Measurements from ENCODE around the gene BBS9.
A peak's percentile ranks its signal among the peaks of the same experiment; 100 is the strongest.

BBS9 gene

DNA sequence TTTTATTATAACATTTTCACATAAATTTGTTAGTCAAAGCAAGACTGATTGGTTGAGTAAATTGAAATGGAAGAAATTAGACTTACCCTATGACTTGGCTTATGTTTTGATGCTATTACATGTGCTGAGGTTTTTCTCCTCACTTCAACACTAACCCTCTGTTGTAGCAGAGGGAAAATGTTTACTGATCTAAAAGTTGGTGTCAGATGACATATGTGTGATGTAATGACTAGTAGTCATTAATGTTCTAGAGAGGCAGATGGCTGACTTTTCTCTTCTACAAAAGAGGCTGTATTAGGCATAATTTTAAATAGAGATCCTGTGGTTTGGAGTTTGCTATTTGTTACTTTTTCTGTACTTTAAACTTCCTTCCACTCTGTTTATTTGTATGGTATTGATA is 266.0 kb downstream of the BBS9 start:
- no peak overlapping the region for H3K4me3 ChIP-seq (ENCODE audit: low read length)
- TF ChIP-seq, protein P1, sequence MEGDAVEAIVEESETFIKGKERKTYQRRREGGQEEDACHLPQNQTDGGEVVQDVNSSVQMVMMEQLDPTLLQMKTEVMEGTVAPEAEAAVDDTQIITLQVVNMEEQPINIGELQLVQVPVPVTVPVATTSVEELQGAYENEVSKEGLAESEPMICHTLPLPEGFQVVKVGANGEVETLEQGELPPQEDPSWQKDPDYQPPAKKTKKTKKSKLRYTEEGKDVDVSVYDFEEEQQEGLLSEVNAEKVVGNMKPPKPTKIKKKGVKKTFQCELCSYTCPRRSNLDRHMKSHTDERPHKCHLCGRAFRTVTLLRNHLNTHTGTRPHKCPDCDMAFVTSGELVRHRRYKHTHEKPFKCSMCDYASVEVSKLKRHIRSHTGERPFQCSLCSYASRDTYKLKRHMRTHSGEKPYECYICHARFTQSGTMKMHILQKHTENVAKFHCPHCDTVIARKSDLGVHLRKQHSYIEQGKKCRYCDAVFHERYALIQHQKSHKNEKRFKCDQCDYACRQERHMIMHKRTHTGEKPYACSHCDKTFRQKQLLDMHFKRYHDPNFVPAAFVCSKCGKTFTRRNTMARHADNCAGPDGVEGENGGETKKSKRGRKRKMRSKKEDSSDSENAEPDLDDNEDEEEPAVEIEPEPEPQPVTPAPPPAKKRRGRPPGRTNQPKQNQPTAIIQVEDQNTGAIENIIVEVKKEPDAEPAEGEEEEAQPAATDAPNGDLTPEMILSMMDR (IDR thresholded peaks at IDR 0.05; ENCODE audit: insufficient read depth, low read depth, low read length, missing control alignments), result no peak

DNA sequence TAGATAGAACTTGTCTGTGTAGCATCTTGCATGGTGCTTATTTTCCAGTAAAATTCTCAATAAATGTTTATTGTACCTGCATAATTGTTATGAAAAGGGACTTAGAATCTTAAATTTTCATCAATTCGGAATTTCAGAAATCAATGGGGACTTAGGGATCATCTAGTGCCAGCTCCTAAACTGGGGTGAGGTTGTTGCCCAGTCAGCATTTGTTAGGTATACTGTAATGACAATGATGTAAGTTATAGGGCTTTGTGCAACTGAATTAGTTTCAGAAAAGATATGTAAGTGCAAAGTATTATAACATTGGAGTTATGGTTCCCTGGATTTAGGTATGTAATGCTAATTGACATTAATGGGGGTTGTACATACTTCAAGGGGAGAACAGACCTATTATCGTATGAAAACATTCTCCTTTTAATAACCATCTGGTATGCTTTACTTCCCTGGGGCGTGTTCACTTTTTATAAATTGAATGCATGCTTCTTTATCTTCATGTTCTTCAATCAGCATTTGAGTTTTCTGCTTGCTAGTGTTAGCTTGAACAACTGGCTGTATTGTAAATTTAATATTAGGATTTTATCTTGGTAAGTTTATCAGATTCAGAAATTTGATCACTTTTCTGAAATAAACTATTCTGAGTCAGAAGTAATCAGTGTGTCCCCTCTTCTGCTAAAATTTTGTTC is 270.3 kb downstream of the BBS9 start:
- no peak for DNase-seq (ENCODE audit: low read depth)
- H3K4me3 ChIP-seq (ENCODE audit: low read length), result no peak overlapping the region
- TF ChIP-seq, protein P1 (IDR thresholded peaks at IDR 0.05; ENCODE audit: insufficient read depth, low read depth, low read length, missing control alignments), result no peak

More for the DNA sequence above, 266.0 kb downstream of the BBS9 start:
- no peak for DNase-seq (ENCODE audit: low read depth)

DNA sequence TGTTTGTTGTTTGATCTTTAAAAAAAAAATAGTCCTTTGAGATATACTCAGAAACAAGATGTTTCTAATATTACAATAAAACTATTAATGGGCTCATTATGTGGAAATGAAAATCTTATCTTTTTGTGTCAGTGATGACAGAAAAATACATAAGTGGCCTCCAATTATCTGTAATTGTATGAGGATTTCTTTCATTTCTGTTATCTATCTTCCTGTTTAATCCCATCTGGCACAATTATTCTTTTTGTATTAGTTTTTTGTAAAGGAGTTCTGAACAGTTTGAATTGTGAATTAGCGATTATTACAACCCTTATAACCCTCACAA is 270.8 kb downstream of the BBS9 start:
- DNase-seq (ENCODE audit: low read depth), result no peak
- TF ChIP-seq, protein P1 (IDR thresholded peaks at IDR 0.05; ENCODE audit: insufficient read depth, low read depth, low read length, missing control alignments), result no peak
- H3K4me3 ChIP-seq (ENCODE audit: low read length), result no peak overlapping the region

DNA sequence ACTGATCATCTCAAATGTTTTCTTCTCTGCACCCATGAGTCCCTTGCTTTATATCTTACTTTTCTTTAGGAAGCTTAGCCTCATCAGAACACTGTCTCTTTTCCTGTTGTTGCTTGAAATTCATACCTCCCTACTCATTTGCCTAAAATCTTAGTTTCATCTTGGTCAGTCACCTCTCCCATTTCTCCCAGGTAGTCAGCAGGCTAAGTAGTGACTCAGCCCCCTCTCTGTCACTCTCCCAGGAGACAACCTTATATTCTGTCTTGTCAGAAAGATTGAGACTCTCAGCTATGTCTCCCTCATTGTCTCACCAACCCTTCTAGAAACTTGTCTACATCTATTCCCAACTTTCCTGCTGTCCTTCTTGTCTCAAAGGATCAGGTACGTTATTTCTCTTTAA is 280.9 kb downstream of the BBS9 start:
- peak; percentile 50 for DNase-seq (ENCODE audit: low read depth)

DNA sequence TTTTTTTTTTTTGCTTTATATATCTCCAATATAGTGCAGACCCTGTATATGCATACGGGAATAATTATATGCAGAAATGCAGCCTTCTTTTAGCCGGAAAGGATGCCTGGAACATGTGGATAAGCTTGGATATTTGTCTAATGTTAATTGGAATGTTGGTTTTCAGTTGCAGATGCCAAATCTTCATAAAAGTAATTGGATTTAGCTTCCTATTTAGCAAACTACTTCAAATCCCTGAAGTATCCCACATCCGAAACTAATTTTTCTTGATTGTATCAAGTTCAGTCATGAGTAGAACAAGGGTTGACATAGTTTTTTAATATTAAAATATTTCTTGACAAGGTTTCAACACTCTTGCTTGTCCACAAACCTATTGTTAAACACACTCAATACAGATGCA is 281.7 kb downstream of the BBS9 start:
- no peak overlapping the region for H3K4me3 ChIP-seq (ENCODE audit: low read length)
- TF ChIP-seq, protein P1 (IDR thresholded peaks at IDR 0.05; ENCODE audit: insufficient read depth, low read depth, low read length, missing control alignments), result no peak
- no peak for DNase-seq (ENCODE audit: low read depth)

More for the DNA sequence above, 280.9 kb downstream of the BBS9 start:
- TF ChIP-seq, protein P1 (IDR thresholded peaks at IDR 0.05; ENCODE audit: insufficient read depth, low read depth, low read length, missing control alignments), result no peak
- H3K4me3 ChIP-seq (ENCODE audit: low read length), result no peak overlapping the region

DNA sequence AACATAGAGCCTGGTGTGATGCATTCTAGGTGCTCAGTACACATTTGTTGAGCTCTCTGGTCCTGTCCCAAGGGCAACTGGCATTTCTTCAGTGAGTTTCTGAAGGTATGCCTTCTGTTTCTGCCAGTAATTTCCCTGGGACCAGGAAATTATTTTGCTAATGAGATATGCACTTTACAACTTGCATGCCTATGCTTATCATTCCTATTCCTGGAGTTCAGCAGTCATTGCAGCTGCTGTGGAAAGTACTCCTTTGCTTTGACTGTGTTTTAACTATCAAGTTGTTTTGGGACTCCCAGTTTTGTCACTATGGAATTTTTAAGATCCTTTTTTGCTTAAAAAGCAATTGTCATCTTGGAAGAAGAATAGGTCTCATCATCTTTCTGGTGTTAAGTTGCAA is 283.0 kb downstream of the BBS9 start:
- DNase-seq (ENCODE audit: low read depth), result no peak
- H3K4me3 ChIP-seq (ENCODE audit: low read length), result no peak overlapping the region
- TF ChIP-seq, protein P1 (IDR thresholded peaks at IDR 0.05; ENCODE audit: insufficient read depth, low read depth, low read length, missing control alignments), result no peak

DNA sequence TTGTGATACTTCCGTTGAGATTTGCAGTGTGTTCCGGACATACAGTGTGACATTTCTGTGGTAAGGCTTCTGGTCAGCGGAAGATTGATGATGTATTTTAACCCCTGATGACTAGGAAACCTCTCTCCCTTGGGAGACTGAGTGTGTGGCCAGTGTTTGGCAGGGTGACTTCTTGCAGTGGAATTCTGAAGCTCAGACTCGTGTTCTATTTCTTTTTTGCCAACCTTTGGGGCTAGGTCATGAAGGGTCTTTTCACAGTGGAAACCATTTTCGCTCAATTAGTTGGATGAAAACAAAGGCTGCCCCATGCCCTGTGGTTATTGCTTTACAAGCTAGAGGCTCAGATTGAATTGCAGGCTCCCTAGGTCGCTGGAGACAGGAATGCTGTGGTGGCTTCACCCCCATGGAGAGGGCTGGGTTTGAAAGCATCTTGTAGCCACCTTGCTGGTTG is 288.9 kb downstream of the BBS9 start:
- H3K4me3 ChIP-seq (ENCODE audit: low read length), result no peak overlapping the region
- TF ChIP-seq, protein P1 (IDR thresholded peaks at IDR 0.05; ENCODE audit: insufficient read depth, low read depth, low read length, missing control alignments), result no peak
- no peak for DNase-seq (ENCODE audit: low read depth)
